HEK293 (cell line): ENCODE results near the gene KIF1A.

Experiments used
- CTCF ChIA-PET: fragments of 350-600 bp; formaldehyde crosslinking; extraction: SDS; loops from one replicate; lab custom pipeline; 2021; ENCODE audit warnings: antibody characterized with exemption; lab: Yijun Ruan, JAX
- POLR2A ChIA-PET: fragments of 300-600 bp; formaldehyde crosslinking; extraction: SDS; loops from one replicate; lab custom pipeline; 2020; ENCODE audit warnings: antibody characterized with exemption, inconsistent platforms; lab: Yijun Ruan, JAX
- H3K27ac ChIP-seq: fragments of 200-500 bp; sonication (Bioruptor generic); 2 replicates; pipeline ENCODE4 v1.5.1; 2014; ENCODE audit warnings: low read depth, low read length, control low read depth, inconsistent platforms; ENCODE audit errors: extremely low read depth
- H3K36me3 ChIP-seq, 2 experiments: fragments of 200-500 bp in 1 of 2; sonication (Bioruptor generic) in 1 of 2; 1 replicate in 1 of 2; 2 replicates in 1 of 2; pipeline ENCODE4 v1.5.1; 2014 to 2017; ENCODE audit warnings: inconsistent platforms in 2 of 2, low read length in 2 of 2; ENCODE audit not compliant: control insufficient read depth in 2 of 2, insufficient read depth in 1 of 2
- H3K4me1 ChIP-seq: fragments of 200-500 bp; sonication (Bioruptor generic); 2 replicates; pipeline ENCODE4 v1.5.1; 2014; ENCODE audit warnings: mild to moderate bottlenecking, low read length, inconsistent platforms; ENCODE audit not compliant: control insufficient read depth, insufficient read depth
- H3K4me3 ChIP-seq: 2 replicates; pipeline ENCODE4 v1.5.1; 2011; ENCODE audit warnings: low read depth, mild to moderate bottlenecking, control low read depth, low read length, moderate library complexity
- H3K9me3 ChIP-seq: fragments of 200-500 bp; sonication (Bioruptor generic); 2 replicates; pipeline ENCODE4 v1.5.1; 2014; ENCODE audit warnings: low read depth, low read length, inconsistent platforms; ENCODE audit not compliant: control insufficient read depth, insufficient read depth
- HIC1 ChIP-seq: fragments of 450-650 bp; formaldehyde crosslinking; IDR thresholded peaks from 2 replicates; pipeline ENCODE4 v1.5.1; 2016; ENCODE audit warnings: missing biosample characterization, missing genetic modification characterization
- HOXD13 ChIP-seq: sonication (generic); formaldehyde crosslinking; IDR thresholded peaks from 2 replicates; pipeline ENCODE4 v1.8.0; 2022; ENCODE audit warnings: missing genetic modification reagents, borderline replicate concordance
- OVOL3 ChIP-seq: fragments of 450-650 bp; formaldehyde crosslinking; IDR thresholded peaks from 2 replicates; pipeline ENCODE4 v1.5.1; 2016; ENCODE audit warnings: missing biosample characterization, missing genetic modification characterization
- YY1 ChIP-seq: fragments of 450-650 bp; formaldehyde crosslinking; IDR thresholded peaks from 2 replicates; pipeline ENCODE4 v1.5.1; 2018; ENCODE audit warnings: missing biosample characterization, missing genetic modification characterization
- YY2 ChIP-seq: fragments of 450-650 bp; formaldehyde crosslinking; IDR thresholded peaks from 2 replicates; pipeline ENCODE4 v1.5.1; 2016; ENCODE audit warnings: missing biosample characterization, missing genetic modification characterization
- ZBTB17 ChIP-seq: fragments of 450-650 bp; formaldehyde crosslinking; IDR thresholded peaks from 2 replicates; pipeline ENCODE4 v1.5.1; 2016; ENCODE audit warnings: missing biosample characterization, missing genetic modification characterization
- ZBTB49 ChIP-seq: fragments of 450-650 bp; formaldehyde crosslinking; IDR thresholded peaks from 2 replicates; pipeline ENCODE4 v1.5.1; 2016; ENCODE audit warnings: missing biosample characterization, missing genetic modification characterization, low read depth
- ZNF10 ChIP-seq: fragments of 450-650 bp; formaldehyde crosslinking; IDR thresholded peaks from 2 replicates; pipeline ENCODE4 v1.5.1; 2017; ENCODE audit warnings: missing biosample characterization, missing genetic modification characterization
- ZNF169 ChIP-seq: fragments of 450-650 bp; formaldehyde crosslinking; IDR thresholded peaks from 2 replicates; pipeline ENCODE4 v1.5.1; 2016; ENCODE audit warnings: missing biosample characterization, missing genetic modification characterization
- ZNF2 ChIP-seq: fragments of 450-650 bp; formaldehyde crosslinking; IDR thresholded peaks from 2 replicates; pipeline ENCODE4 v1.5.1; 2016; ENCODE audit warnings: missing biosample characterization, missing genetic modification characterization
- ZNF239 ChIP-seq: fragments of 450-650 bp; formaldehyde crosslinking; IDR thresholded peaks from 2 replicates; pipeline ENCODE4 v1.5.1; 2016; ENCODE audit warnings: missing biosample characterization, missing genetic modification characterization
- ZNF24 ChIP-seq: fragments of 450-650 bp; formaldehyde crosslinking; IDR thresholded peaks from 2 replicates; pipeline ENCODE4 v1.5.1; 2016; ENCODE audit warnings: missing biosample characterization, missing genetic modification characterization
- ZNF391 ChIP-seq: fragments of 450-650 bp; formaldehyde crosslinking; IDR thresholded peaks from 2 replicates; pipeline ENCODE4 v1.5.1; 2016; ENCODE audit warnings: low read depth, missing biosample characterization, missing genetic modification characterization, borderline replicate concordance
- ZNF660 ChIP-seq: fragments of 450-650 bp; IDR thresholded peaks from 2 replicates; pipeline ENCODE4 v1.5.1; 2018; ENCODE audit warnings: missing biosample characterization, mild to moderate bottlenecking, missing genetic modification characterization
- ZNF707 ChIP-seq: fragments of 450-650 bp; formaldehyde crosslinking; IDR thresholded peaks from 2 replicates; pipeline ENCODE4 v1.5.1; 2016; ENCODE audit warnings: missing biosample characterization, missing genetic modification characterization
- TF ChIP-seq, protein P1 (sequence below): fragments of 450-650 bp; formaldehyde crosslinking; IDR thresholded peaks from 2 replicates; pipeline ENCODE4 v1.5.1; 2016; ENCODE audit warnings: missing biosample characterization, missing genetic modification characterization, low read depth
- TF ChIP-seq, protein P2 (sequence below): fragments of 450-650 bp; formaldehyde crosslinking; IDR thresholded peaks from 2 replicates; pipeline ENCODE4 v1.5.1; 2016; ENCODE audit warnings: missing biosample characterization, missing genetic modification characterization
- TF ChIP-seq, protein P3 (sequence below): fragments of 450-650 bp; formaldehyde crosslinking; IDR thresholded peaks from 2 replicates; pipeline ENCODE4 v1.5.1; 2016; ENCODE audit warnings: missing biosample characterization, missing genetic modification characterization
- TF ChIP-seq, protein P4 (sequence below): fragments of 450-650 bp; formaldehyde crosslinking; IDR thresholded peaks from 2 replicates; pipeline ENCODE4; 2016; ENCODE audit warnings: missing biosample characterization, missing genetic modification characterization
- TF ChIP-seq, protein P5 (sequence below): fragments of 450-650 bp; formaldehyde crosslinking; IDR thresholded peaks from 2 replicates; pipeline ENCODE4 v1.5.1; 2017; ENCODE audit warnings: missing biosample characterization, missing genetic modification characterization

The KIF1A gene

GRCh38 chr2:240816584-240817495, 3.2 kb downstream of the KIF1A start:
- ChIA-PET CTCF (no interaction called here), POLR2A (no interaction called here)
- Histone ChIP-seq H3K4me1 (peaks cover 5% of the 10 kb centered on the region; the same call in 1 of the 2 replicates), H3K9me3 (no peaks in the 10 kb centered on the region), H3K36me3 (peaks cover 0 to 14% of the 10 kb centered on the region in 2 experiments; a peak in 1 of 3 replicates), H3K27ac (no peak overlapping the region), H3K4me3 (no peak overlapping the region)
- TF ChIP-seq OVOL3 (tag by site-specific recombination) (no peak), HOXD13 (no peak), ZNF2 (tag by site-specific recombination) (no peak), ZNF24 (no peak), ZNF10 (no peak), ZNF660 (no peak), YY1 (tag by site-specific recombination) (no peak), ZNF169 (tag by site-specific recombination) (no peak), YY2 (no peak), ZNF707 (no peak), ZBTB17 (tag by site-specific recombination) (no peak), ZNF391 (tag by site-specific recombination) (no peak), ZNF239 (no peak), ZBTB49 (tag by site-specific recombination) (no peak), HIC1 (tag by site-specific recombination) (no peak)
- TF ChIP-seq, protein P1, sequence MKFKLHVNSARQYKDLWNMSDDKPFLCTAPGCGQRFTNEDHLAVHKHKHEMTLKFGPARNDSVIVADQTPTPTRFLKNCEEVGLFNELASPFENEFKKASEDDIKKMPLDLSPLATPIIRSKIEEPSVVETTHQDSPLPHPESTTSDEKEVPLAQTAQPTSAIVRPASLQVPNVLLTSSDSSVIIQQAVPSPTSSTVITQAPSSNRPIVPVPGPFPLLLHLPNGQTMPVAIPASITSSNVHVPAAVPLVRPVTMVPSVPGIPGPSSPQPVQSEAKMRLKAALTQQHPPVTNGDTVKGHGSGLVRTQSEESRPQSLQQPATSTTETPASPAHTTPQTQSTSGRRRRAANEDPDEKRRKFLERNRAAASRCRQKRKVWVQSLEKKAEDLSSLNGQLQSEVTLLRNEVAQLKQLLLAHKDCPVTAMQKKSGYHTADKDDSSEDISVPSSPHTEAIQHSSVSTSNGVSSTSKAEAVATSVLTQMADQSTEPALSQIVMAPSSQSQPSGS = no peak
- TF ChIP-seq, protein P2, sequence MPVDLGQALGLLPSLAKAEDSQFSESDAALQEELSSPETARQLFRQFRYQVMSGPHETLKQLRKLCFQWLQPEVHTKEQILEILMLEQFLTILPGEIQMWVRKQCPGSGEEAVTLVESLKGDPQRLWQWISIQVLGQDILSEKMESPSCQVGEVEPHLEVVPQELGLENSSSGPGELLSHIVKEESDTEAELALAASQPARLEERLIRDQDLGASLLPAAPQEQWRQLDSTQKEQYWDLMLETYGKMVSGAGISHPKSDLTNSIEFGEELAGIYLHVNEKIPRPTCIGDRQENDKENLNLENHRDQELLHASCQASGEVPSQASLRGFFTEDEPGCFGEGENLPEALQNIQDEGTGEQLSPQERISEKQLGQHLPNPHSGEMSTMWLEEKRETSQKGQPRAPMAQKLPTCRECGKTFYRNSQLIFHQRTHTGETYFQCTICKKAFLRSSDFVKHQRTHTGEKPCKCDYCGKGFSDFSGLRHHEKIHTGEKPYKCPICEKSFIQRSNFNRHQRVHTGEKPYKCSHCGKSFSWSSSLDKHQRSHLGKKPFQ = no peak
- TF ChIP-seq, protein P3, sequence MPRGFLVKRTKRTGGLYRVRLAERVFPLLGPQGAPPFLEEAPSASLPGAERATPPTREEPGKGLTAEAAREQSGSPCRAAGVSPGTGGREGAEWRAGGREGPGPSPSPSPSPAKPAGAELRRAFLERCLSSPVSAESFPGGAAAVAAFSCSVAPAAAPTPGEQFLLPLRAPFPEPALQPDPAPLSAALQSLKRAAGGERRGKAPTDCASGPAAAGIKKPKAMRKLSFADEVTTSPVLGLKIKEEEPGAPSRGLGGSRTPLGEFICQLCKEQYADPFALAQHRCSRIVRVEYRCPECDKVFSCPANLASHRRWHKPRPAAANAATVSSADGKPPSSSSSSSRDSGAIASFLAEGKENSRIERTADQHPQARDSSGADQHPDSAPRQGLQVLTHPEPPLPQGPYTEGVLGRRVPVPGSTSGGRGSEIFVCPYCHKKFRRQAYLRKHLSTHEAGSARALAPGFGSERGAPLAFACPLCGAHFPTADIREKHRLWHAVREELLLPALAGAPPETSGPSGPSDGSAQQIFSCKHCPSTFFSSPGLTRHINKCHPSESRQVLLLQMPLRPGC = no peak
- TF ChIP-seq, protein P4, sequence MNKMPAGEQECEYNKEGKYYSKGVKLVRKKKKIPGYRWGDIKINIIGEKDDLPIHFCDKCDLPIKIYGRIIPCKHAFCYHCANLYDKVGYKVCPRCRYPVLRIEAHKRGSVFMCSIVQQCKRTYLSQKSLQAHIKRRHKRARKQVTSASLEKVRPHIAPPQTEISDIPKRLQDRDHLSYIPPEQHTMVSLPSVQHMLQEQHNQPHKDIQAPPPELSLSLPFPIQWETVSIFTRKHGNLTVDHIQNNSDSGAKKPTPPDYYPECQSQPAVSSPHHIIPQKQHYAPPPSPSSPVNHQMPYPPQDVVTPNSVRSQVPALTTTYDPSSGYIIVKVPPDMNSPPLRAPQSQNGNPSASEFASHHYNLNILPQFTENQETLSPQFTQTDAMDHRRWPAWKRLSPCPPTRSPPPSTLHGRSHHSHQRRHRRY (tag by site-specific recombination) = no peak
- TF ChIP-seq, protein P5, sequence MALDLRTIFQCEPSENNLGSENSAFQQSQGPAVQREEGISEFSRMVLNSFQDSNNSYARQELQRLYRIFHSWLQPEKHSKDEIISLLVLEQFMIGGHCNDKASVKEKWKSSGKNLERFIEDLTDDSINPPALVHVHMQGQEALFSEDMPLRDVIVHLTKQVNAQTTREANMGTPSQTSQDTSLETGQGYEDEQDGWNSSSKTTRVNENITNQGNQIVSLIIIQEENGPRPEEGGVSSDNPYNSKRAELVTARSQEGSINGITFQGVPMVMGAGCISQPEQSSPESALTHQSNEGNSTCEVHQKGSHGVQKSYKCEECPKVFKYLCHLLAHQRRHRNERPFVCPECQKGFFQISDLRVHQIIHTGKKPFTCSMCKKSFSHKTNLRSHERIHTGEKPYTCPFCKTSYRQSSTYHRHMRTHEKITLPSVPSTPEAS (tag by site-specific recombination) = no peak
